ENCODE data around the gene RTKN.

The RTKN gene

DNA sequence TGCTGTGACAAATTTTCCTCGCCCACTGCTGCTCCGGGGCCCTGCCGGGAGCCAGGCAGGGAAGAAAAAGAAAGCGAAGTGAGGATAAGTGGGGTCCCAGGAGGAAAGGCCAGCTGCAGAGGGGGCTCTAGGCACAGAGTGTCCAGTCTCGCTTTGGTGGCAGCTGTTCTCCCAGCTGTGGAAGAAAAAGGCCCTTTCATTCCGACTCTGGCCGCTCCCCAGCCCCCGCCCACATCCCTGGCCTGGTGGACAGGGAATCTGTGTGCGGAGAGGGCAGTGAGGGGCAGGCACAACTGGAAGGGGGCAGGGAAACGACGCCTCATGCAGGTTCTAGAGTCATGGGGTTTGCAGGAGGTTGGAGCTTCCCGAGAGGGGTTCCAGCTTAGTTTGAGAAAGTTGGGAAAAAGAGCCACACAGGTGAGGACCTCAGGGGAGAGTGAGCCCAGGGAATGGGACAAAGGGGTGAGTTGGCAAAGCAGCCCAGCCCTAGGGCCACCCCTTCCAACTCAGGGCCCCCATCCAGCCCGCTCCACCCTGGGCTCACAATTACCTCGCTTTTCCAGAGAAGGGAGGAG is 1.8 kb downstream of the RTKN start:
- peak overlapping the region; percentile 68 for H3K4me3 ChIP-seq (ENCODE audit: low read depth, low read length)
- DNase-seq (ENCODE audit: low read depth): peak; percentile 46
- TF ChIP-seq, protein P1, sequence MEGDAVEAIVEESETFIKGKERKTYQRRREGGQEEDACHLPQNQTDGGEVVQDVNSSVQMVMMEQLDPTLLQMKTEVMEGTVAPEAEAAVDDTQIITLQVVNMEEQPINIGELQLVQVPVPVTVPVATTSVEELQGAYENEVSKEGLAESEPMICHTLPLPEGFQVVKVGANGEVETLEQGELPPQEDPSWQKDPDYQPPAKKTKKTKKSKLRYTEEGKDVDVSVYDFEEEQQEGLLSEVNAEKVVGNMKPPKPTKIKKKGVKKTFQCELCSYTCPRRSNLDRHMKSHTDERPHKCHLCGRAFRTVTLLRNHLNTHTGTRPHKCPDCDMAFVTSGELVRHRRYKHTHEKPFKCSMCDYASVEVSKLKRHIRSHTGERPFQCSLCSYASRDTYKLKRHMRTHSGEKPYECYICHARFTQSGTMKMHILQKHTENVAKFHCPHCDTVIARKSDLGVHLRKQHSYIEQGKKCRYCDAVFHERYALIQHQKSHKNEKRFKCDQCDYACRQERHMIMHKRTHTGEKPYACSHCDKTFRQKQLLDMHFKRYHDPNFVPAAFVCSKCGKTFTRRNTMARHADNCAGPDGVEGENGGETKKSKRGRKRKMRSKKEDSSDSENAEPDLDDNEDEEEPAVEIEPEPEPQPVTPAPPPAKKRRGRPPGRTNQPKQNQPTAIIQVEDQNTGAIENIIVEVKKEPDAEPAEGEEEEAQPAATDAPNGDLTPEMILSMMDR (conservative IDR thresholded peaks at IDR 0.05; ENCODE audit: low read depth, low read length): no peak

DNA sequence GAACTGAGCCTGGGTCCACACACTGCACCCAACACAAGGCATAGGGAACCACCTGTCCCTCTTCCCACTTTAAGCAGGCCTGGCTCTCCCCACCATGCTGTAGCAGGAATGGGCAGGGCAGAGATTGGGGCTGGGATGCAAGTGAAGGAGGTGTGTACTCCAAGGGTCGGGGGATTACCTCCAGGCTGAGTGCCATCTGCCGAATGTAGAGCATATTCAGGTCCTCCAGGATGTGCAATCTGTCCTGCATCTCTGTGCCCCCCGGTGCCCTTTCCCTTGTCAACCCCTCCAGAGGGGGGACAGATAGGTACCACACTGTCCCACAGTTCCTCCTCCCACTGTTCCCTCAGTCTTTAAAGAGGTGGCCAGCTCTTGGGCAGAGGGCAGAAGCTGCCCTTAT is 2.4 kb downstream of the RTKN start:
- TF ChIP-seq, protein P1 (conservative IDR thresholded peaks at IDR 0.05; ENCODE audit: low read depth, low read length): no peak
- peak overlapping the region; percentile 68 for H3K4me3 ChIP-seq (ENCODE audit: low read depth, low read length)
- DNase-seq (ENCODE audit: low read depth): no peak

DNA sequence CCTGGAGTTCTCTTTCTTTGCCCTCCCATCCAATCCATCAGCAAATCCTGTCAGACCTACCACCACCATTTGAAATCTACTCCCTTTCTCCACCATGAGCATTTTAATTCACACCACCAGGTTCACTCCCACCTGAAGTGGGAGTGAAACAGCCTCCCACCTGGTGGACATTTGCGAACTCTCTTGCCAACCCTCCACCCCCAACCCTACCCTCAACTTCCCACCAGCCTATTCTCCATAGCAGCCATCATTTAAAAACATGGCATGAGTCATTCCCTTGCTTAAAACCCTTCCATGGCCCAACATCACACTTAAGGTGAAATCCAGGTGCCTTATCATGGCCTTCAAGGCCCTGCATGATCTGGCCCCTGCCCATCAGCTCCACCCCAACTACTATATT is 3.5 kb downstream of the RTKN start:
- TF ChIP-seq, protein P1 (conservative IDR thresholded peaks at IDR 0.05; ENCODE audit: low read depth, low read length): no peak
- no peak for DNase-seq (ENCODE audit: low read depth)
- H3K4me3 ChIP-seq (ENCODE audit: low read depth, low read length): no peak overlapping the region

DNA sequence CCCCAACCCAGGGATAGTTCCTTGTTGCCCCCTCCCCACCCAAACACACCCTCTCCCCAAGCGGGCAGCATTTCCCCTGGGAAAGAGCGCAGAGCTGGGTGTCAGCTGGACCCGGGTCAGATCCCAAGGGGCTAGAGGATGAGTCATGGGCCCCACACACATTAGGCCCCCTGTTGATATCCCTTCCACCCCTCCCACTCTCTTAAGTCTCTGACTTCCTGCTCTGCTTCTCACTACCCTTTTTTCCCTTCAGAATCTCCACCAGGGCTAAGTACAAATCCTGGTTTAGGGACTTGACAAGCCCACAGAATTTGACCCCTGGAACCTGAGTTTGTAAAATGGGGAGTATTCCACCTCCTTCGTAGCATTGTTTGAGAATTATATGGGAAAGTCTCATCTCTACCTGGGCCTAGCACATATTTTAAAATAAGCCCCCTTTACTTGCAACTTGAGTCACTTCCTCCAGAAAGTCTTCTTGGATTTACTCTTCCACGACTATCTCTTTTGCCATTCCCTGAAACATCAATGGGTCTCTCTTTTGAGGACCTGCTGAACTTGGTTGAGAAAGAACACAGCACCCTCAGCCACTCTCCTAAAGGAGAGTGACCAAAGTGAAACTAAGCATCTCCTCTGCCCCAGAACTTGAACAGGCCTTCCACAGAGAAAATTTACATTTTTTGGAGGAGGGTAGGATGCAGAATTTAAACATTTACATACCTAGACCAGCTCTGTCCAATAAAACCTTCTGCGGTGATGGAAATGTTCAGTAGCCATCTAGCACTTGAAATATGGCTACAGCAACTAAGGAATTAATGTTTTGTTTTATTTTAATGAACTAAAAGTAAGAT is 4.7 kb downstream of the RTKN start:
- TF ChIP-seq, protein P1 (conservative IDR thresholded peaks at IDR 0.05; ENCODE audit: low read depth, low read length): no peak
- peak; percentile 75 for DNase-seq (ENCODE audit: low read depth)
- H3K4me3 ChIP-seq (ENCODE audit: low read depth, low read length): no peak overlapping the region

DNA sequence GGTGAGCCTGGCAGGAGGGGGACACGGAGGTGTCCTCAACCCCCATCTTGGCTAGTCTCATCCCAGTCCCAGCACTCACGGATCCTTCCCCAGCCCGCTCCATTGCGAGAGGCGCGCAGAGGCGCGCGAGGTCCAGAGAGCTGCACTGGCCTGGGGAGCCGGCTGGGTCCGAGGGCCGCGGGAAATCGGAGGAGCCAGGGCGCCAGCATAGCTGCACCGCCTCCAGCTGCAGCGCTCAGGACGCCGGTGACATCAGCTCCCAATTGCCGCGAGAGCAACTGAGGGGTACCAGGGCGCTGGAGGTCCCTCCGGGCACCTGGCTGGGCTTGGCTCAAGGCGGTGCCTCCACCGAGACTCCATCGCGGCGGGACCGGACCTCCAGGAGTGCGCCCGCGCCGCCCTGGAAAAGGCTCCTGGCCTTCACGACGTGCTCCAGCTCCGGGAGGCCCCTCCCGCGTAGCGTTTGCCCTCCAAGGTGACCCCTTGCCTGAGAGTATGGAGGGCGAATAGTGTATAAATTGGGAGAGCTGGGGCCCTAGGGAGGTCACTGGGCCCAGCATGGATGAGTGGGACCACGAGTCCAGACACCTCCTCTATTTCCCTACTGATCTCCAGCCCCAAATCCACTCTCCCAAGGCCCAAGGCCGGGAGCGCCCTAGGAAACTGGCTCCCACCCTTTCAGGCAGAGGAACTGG is 5.5 kb downstream of the RTKN start:
- DNase-seq (ENCODE audit: low read depth): no peak
- no peak overlapping the region for H3K4me3 ChIP-seq (ENCODE audit: low read depth, low read length)
- TF ChIP-seq, protein P1 (conservative IDR thresholded peaks at IDR 0.05; ENCODE audit: low read depth, low read length): no peak

DNA sequence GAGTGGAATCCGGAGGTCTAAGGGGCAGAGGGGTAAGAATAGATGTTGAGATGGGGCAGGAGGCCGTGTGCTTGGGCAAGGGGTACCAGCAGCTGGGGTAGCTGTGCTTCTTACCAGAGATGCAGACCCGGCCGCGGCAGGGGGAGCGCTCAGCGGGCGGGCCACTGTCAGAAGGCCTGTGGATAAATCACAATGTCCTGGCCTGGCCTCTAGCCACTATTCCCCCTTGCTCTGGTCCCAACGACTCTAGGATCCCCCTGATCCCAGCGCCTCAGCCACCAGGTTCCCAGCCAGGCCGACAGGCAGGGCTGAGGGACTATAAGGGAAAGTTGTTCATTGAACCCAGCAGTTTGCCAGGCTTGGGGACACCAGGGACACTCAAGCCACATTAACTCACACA is 11.2 kb downstream of the RTKN start:
- TF ChIP-seq, protein P1 (conservative IDR thresholded peaks at IDR 0.05; ENCODE audit: low read depth, low read length): no peak
- DNase-seq (ENCODE audit: low read depth): no peak
- no peak overlapping the region for H3K4me3 ChIP-seq (ENCODE audit: low read depth, low read length)

All from choroid plexus epithelial cell (primary cell).